ENCODE measurements around the gene GRID1.

GRCh38 chr10:86087716-86088115 is 278.9 kb downstream of the GRID1 start:
- TF ChIP-seq EZH2 (IDR thresholded peaks at IDR 0.05) (no peak), POLR2AphosphoS5 (IDR thresholded peaks at IDR 0.05; ENCODE audit: borderline replicate concordance, low read depth, low read length) (no peak)
